ENCODE data around the gene CFAP69. TPM values are rescaled to one million over a fixed set of nuclear protein-coding genes. Genes with fewer than 3 reads are reported as not detected.
"Not testable (repeated sequence)": the region's sequence is repeated elsewhere in the genome, so short reads cannot be mapped to it uniquely, and the experiment has no call there.

Gene CFAP69
- total and polyA plus RNA-seq, 2 experiments from 2014 or later: 4.9 to 7.9 TPM

DNA sequence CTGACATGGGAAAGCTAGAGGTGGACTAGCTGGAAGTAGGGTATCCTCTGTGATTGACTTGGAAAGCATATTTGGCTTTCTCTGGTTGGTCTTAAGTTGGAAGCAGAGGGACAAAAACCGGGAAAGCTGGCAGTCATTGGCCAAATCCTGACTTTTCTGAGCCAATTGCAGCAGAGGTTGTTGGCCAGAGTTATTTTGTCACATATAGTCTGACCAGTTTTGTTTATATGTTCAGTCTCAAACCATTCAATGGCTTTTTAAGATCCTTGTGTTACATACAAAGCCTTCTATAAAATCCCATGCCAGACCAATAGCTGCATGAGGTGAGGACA lies 6.3 kb downstream of the CFAP69 start:
- H3K27me3 ChIP-seq (ENCODE audit: insufficient read depth): peaks cover 11% of the 10 kb centered on the region
- no peak overlapping the region for H3K27ac Mint-ChIP-seq
- H3K4me3 ChIP-seq: no peak overlapping the region
- H3K36me3 Mint-ChIP-seq (ENCODE audit: low read depth): 0 out of 3 replicates have a peak, but pooled peaks cover 2% of the 10 kb centered on the region
- H3K9me3 Mint-ChIP-seq: no peaks in the 10 kb centered on the region
- H2AFZ ChIP-seq: no peak overlapping the region
- no peak overlapping the region for H3K4me2 ChIP-seq
- H3K4me1 ChIP-seq (ENCODE audit: insufficient read depth): peaks cover 12% of the 10 kb centered on the region
- H3K4me3 Mint-ChIP-seq: no peak overlapping the region
- no peaks in the 10 kb centered on the region for H3K9me2 ChIP-seq (ENCODE audit: insufficient read depth)
- H3K27ac ChIP-seq (ENCODE audit: low read depth): no peak overlapping the region
- no peaks in the 10 kb centered on the region; the same call in 1 of the 2 replicates for H4K20me1 ChIP-seq (replicated peaks; ENCODE audit: insufficient read depth)
- no peak for ATAC-seq
- TF ChIP-seq ZNF331 (CRISPR knock-in tag; IDR thresholded peaks at IDR 0.05; ENCODE audit: low read depth) (no peak), NANOG (IDR thresholded peaks at IDR 0.05; ENCODE audit: borderline replicate concordance) (no peak), JUNB (IDR thresholded peaks at IDR 0.05; ENCODE audit: unreplicated experiment) (no peak), STAT1 (IDR thresholded peaks at IDR 0.05; ENCODE audit: unreplicated experiment) (no peak)
- TF ChIP-seq, protein P1, sequence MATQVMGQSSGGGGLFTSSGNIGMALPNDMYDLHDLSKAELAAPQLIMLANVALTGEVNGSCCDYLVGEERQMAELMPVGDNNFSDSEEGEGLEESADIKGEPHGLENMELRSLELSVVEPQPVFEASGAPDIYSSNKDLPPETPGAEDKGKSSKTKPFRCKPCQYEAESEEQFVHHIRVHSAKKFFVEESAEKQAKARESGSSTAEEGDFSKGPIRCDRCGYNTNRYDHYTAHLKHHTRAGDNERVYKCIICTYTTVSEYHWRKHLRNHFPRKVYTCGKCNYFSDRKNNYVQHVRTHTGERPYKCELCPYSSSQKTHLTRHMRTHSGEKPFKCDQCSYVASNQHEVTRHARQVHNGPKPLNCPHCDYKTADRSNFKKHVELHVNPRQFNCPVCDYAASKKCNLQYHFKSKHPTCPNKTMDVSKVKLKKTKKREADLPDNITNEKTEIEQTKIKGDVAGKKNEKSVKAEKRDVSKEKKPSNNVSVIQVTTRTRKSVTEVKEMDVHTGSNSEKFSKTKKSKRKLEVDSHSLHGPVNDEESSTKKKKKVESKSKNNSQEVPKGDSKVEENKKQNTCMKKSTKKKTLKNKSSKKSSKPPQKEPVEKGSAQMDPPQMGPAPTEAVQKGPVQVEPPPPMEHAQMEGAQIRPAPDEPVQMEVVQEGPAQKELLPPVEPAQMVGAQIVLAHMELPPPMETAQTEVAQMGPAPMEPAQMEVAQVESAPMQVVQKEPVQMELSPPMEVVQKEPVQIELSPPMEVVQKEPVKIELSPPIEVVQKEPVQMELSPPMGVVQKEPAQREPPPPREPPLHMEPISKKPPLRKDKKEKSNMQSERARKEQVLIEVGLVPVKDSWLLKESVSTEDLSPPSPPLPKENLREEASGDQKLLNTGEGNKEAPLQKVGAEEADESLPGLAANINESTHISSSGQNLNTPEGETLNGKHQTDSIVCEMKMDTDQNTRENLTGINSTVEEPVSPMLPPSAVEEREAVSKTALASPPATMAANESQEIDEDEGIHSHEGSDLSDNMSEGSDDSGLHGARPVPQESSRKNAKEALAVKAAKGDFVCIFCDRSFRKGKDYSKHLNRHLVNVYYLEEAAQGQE (IDR thresholded peaks at IDR 0.05; ENCODE audit: unreplicated experiment): no peak
- TF ChIP-seq, protein P2, sequence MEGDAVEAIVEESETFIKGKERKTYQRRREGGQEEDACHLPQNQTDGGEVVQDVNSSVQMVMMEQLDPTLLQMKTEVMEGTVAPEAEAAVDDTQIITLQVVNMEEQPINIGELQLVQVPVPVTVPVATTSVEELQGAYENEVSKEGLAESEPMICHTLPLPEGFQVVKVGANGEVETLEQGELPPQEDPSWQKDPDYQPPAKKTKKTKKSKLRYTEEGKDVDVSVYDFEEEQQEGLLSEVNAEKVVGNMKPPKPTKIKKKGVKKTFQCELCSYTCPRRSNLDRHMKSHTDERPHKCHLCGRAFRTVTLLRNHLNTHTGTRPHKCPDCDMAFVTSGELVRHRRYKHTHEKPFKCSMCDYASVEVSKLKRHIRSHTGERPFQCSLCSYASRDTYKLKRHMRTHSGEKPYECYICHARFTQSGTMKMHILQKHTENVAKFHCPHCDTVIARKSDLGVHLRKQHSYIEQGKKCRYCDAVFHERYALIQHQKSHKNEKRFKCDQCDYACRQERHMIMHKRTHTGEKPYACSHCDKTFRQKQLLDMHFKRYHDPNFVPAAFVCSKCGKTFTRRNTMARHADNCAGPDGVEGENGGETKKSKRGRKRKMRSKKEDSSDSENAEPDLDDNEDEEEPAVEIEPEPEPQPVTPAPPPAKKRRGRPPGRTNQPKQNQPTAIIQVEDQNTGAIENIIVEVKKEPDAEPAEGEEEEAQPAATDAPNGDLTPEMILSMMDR (conservative IDR thresholded peaks at IDR 0.05; ENCODE audit: low read depth in 2 of 2): no peak
- H3K36me3 ChIP-seq (ENCODE audit: insufficient read depth): no peaks in the 10 kb centered on the region
- H3K4me1 Mint-ChIP-seq: peaks cover 19% of the 10 kb centered on the region; the same call in 2 of the 3 replicates
- H3K27me3 Mint-ChIP-seq (ENCODE audit: insufficient read depth, low read depth, poor library complexity): no peaks in the 10 kb centered on the region
- no peaks in the 10 kb centered on the region for H3F3A ChIP-seq (replicated peaks; ENCODE audit: low read depth)
- no peak for DNase-seq (ENCODE audit: low spot score)
- H3K79me2 ChIP-seq (replicated peaks; ENCODE audit: insufficient read depth): 0 out of 2 replicates have a peak, but pooled peaks cover 9% of the 10 kb centered on the region

DNA sequence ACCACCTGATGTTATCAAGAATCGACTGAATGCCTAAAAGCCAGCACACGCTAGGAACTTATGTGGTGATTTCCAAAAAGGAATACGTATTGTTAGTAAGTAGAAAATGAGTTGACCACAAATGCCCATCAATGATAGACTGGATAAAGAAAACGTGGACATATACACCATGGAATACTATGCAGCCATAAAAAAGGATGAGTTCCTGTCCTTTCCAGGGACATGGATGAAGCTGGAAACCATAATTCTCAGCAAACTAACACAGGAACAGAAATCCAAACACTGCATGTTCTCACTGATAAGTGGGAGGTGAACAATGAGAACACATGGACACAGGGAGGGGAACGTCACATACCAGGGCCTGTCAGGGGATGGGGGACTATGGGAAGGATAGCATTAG lies 11.0 kb downstream of the CFAP69 start:
- not testable (repeated sequence) for H3K9me3 Mint-ChIP-seq; H3K36me3 ChIP-seq (ENCODE audit: insufficient read depth); H3K4me2 ChIP-seq; DNase-seq (ENCODE audit: low spot score); ATAC-seq; H3K36me3 Mint-ChIP-seq (ENCODE audit: low read depth); H3F3A ChIP-seq (replicated peaks; ENCODE audit: low read depth); H4K20me1 ChIP-seq (replicated peaks; ENCODE audit: insufficient read depth); H3K79me2 ChIP-seq (replicated peaks; ENCODE audit: insufficient read depth); H3K9me2 ChIP-seq (ENCODE audit: insufficient read depth); H3K4me1 Mint-ChIP-seq; H3K27me3 Mint-ChIP-seq (ENCODE audit: insufficient read depth, low read depth, poor library complexity); H3K27ac Mint-ChIP-seq; H3K4me3 Mint-ChIP-seq; H3K27me3 ChIP-seq (ENCODE audit: insufficient read depth); H3K4me1 ChIP-seq (ENCODE audit: insufficient read depth); H2AFZ ChIP-seq; H3K4me3 ChIP-seq; H3K27ac ChIP-seq (ENCODE audit: low read depth)

All from GM23338 (cell line).